GM13977 (cell line): ENCODE data around the gene P2RY2.
"Not testable (repeated sequence)": the region's sequence is repeated elsewhere in the genome, so short reads cannot be mapped to it uniquely, and the experiment has no call there.

Source experiments
- DNase-seq: peaks from one replicate; pipeline ENCODE4 v3.0.0; 2012; ENCODE audit warnings: low spot score
- in situ Hi-C: fragments of 300-500 bp; cut with MboI; formaldehyde crosslinking; loops from one replicate; pipeline ENCODE4 v1.12.0; 2022; ENCODE audit warnings: low sequenced_read_pairs, low pct_unique_long_range_greater_than_20kb, mixed read lengths, inconsistent platforms; ENCODE audit not compliant: unreplicated experiment
- TF ChIP-seq, protein P1 (sequence below): IDR thresholded peaks from 2 replicates; pipeline ENCODE4 v1.5.1; 2012; ENCODE audit warnings: mild to moderate bottlenecking, control low read depth; ENCODE audit not compliant: insufficient read depth; ENCODE audit errors: extremely low read depth, missing control alignments

Gene P2RY2

DNA sequence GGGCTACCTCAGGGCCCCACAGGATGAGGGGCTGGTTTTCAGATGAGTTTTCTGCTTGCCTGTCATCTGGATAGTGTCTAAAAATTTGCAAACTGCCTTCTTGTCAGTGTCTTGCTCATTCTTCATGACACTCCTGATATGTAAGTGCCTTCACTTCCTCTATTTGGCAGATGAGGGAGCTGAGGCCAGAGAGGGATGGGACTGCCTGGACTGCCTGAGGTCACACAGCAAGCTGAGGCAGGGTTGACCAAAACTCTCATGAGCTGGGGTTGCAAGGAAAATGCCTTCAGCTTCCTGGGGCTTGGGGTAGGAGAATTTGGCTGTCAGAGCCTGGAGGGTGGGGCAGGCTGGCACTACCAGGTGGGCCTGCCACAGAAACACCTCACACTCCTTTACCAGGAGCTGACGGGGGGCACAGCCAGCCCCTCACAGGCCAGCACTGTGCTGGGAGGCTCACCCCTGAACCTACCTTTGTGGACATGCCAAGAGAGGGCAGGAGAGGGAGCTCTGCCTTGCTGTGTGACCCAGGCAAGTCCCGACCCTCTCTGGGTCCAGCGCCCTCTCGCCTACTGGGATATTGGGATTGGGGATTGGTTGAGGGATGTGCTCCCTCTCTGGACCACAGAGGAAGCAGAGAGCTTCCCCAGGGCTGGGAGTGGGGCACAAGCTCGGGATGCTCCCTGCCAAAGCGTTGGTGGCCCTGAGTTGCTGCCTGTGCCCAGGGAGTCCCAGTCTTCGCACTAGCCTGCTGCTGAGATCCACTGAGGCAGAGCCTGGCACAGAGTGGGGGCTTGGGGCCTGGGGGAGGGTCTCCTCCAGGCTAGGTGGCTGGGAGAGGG is 52.2 kb downstream of the P2RY2 start:
- no peak for DNase-seq
- TF ChIP-seq, protein P1, sequence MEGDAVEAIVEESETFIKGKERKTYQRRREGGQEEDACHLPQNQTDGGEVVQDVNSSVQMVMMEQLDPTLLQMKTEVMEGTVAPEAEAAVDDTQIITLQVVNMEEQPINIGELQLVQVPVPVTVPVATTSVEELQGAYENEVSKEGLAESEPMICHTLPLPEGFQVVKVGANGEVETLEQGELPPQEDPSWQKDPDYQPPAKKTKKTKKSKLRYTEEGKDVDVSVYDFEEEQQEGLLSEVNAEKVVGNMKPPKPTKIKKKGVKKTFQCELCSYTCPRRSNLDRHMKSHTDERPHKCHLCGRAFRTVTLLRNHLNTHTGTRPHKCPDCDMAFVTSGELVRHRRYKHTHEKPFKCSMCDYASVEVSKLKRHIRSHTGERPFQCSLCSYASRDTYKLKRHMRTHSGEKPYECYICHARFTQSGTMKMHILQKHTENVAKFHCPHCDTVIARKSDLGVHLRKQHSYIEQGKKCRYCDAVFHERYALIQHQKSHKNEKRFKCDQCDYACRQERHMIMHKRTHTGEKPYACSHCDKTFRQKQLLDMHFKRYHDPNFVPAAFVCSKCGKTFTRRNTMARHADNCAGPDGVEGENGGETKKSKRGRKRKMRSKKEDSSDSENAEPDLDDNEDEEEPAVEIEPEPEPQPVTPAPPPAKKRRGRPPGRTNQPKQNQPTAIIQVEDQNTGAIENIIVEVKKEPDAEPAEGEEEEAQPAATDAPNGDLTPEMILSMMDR = no peak
- in situ Hi-C loops = no loop called here

DNA sequence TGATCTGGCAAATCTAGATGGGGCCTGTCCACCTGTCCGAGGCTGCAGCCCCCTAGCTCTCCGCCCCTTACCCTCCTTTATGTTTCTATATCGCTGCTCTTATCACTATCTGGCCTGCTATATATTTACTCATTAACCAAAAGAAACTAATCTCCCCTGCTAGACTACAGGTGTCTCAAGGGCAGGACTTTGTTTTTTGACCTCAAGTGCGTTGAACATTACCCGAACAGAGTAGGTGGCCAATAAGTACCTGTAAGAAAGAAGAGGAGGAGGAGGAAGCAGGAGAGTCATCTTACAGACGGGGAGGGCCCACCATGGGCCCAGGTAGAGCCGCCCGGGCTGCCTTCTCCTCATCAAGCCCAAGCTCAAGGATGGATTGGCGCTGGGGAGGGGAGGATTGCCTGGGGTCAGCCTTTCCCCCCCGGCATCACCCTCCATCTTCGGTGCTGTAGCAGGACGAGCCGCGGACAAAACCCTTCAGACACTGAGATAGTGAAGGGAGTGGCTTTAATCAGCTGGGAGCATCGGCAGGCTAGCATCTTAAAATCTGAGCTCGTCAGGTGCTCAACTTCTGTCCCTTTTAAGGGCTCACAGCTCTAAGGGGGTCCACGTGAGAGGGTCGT is 52.9 kb downstream of the P2RY2 start:
- DNase-seq = no peak
- TF ChIP-seq, protein P1 = no peak
- in situ Hi-C loops = no loop called here

DNA sequence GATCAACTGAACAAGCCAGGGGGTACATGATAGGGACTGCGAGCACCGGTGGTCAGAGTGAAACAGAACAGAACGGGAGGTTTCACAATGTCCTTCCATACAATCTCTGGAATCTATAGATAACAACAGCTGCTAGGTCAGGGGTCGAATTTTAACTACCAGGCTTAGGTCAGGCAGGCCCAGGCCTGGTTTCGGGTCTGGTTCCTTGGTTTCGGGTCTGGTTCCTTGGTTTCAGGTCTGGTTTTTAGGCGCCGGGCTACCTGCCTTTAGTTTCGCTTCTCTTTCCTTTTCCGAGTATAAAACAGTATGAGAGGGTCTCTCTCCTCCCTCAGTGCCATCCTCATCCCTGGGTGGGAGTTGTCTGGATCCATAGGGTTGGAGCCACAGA is 53.4 kb downstream of the P2RY2 start:
- in situ Hi-C loops, DNase-seq: not testable (repeated sequence)

DNA sequence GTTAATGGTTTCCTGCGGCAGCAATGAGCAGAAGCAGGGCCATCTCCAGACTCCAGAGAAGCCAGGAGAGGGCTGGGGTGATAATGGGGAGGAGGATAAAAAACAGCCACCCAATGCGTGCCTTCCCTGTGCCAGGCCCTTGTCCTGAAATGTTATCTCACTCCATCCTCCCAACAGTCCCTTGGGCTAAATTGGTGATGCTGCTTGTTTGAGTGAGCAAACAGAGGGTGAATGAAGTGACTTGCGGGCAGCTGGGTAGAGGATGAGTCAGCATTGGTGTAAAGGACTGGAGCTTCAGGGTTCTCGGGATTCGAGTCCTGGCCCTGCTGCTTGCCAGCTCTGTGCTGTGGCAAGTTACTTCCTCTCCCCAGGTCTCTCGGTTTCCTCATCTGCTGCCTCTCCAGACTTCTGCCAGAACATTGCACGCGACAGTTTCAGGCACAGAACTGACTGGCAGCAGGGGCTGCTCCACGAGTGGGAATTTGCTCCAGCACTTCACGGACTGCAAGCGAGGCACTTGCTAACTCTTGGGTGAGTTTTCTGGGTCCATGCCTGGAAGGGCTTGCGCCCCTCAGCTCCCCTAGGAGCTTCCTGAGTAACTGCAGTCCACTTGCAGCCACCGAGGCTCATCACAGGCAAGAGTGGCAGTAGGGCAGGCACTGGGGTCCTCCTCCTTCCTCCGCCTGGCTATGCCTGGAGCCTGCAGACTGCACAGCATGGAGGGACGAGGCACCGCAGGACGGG is 54.0 kb downstream of the P2RY2 start, which contains the start of gene P2RY6:
Gene P2RY6 (plus strand): TSS at position 403 of the 744 bp plus-strand sequence. CDS start 24,181 bp downstream, outside the sequence.
- TF ChIP-seq, protein P1 = no peak
- in situ Hi-C loops = no loop called here
- no peak for DNase-seq

DNA sequence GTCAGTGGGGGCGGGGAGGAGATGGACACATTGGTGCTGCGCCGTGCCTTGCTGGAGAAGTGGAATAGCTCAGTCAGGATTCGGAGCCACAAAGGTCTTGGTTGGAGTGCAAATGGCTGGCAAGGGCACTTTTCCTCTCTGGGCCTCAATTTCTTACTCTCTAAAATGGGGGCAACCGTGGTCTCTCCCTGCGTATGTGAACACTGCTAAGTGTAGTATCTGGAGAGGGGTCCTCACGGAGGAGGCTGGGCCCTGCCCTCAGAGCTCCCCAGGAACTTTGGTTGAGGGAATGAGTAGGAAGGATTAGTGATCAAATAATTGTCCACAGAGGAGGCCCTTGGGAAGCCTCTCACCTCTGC is 54.6 kb downstream of the P2RY2 start:
- in situ Hi-C loops = no loop called here

DNA sequence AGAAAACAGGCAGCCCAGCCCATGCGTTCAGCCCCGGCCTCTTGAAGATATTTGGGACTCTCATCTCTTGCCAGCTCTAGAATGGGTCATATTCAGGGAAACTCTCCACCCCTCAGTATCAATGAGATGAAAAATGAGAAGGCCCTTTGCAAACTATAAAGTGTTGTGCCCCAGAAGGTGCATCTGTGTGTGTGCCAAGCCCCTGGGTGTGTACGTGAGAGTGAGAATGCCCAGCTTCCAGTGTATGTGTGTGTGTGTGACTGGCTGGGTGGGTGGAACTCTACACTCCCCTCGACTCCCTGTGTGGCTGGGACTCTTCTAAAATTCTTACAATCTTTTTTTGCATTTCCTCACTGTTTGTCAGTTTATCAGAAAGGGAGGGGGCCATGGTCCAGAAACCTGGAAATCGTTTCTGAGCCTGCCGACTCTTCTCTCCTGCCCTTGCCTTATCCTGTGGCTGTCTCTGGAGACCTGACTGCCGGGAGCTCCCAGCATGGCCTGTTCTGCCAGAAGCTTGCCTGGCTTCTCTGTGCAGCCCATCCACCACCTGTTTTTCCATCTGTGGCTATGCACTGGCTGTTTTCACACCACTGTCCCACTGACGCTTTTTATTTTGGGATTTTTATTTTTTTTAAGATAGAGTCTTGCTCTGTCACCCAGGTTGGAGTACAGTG is 55.3 kb downstream of the P2RY2 start:
- TF ChIP-seq, protein P1 = no peak
- in situ Hi-C loops = no loop called here
- no peak for DNase-seq

More for the DNA sequence above, 54.6 kb downstream of the P2RY2 start:
- DNase-seq = no peak
- TF ChIP-seq, protein P1 = no peak

DNA sequence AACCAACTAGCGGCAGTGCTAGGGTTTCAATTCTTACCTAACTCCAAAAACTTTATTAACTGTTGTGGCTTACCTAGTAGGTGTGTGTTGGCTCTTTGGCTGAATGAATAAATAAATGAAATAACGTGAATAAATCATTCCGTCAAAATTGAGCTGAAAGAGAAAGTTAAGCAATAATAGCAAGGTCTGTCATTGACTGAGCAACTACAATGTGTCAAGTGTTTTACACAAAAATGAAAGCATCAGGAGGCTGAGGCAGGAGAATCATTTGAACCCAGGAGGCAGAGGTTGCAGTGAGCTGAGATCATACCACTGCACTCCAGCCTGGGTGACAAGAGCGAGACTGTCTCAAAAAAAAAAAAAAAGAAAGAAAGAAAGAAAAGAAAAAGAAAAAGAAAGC is 56.1 kb downstream of the P2RY2 start:
- DNase-seq, in situ Hi-C loops: not testable (repeated sequence)
